NCI-H1092 treated with DMSO at 0.1 percent for 48 hours (cell line): ENCODE data around the gene SUSD4.

Experiments
- DNase-seq: peaks from one replicate; lab custom pipeline; 2025; lab: John Stamatoyannopoulos, UW

Gene SUSD4

GRCh38 chr1:223249854-223250631 lies 113.9 kb downstream of the SUSD4 start:
- no peak for DNase-seq

DNA sequence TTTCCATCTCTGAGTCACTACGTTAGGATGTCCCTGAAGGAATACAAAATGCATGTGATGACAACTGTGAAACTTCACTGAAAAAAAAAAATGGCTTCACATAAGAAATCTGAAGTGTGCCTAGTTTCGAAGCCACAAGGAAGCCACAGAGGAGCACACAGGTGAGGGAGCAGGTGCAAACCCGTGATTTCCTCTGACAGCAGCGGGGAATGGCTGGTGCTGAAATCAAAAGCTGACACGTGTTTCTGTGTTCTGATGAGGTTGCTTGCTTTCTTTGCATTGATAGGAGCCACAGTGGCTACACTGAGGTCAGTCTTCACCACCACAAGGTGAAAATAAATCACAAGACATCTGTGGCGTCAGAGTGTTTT lies 115.2 kb downstream of the SUSD4 start:
- DNase-seq, result no peak

DNA sequence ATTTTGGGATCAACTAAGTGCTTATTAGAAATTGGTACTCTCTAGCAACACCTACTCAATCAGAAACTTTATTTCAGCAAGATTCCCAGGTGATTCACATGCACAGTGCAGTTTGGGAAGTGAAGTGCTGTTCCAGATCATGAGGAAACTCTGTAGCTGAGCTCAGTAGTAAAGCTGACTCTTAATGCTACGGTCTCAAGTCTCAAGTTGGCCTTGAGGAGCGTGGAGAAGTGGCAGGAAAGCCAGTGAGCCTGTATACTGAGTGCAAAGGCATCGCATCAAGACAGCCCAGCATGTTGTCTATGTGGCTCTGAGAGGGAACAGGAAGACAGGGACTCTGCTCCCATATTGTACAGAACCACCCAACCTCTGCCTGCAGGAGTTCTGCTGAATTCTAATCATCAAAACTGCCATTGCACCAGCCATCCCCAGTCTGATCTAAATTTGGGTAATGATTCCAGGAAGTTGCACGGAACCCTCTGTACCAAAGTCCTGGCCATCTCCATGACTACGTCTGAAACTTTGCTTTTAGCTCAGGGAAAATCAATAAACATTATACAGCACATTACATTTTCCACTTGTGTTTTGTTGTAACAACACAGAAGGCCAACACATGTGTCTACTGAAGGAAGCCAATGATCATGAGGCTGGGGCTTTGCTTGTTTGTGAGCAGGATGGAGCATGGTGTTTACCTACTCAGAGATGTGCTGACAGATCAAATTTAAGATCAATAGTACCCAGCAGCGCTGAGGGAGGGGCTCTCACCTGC lies 115.8 kb downstream of the SUSD4 start:
- no peak for DNase-seq

DNA sequence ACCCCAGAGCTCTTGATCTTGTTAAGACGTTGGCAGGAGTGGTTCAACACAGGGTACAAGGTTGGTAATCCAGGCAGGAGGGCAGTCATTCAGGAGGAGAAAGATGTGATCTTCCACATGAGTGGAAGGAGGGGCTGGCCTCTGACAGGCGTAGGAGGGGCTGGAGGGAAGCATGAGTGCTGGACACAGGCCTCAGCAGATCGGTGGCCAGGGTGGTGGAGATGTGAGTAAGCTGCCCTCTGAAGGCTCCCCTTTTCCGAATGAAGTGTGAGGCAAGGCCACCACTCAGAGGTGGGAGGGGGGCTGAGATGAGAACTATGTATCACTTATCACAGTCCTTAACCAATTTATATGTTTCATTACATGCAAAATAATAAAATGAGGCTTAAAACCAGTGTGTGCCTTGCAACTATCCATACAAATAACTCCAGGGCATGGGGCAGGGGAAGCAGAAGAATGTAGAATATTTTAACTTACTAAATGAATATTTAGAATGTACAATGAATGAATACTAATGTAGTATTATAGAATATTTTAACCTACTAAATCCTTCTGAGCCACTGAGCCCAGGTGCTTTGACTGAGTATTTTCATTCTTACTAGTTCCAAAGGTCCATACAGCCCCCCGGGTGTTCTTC lies 117.4 kb downstream of the SUSD4 start:
- no peak for DNase-seq

GRCh38 chr1:223245983-223246382 lies 118.0 kb downstream of the SUSD4 start:
- no peak for DNase-seq

GRCh38 chr1:223245411-223245810 lies 118.6 kb downstream of the SUSD4 start:
- no peak for DNase-seq

- DNase-seq, result no peak
Measured at GRCh38 chr1:223244366-223245103, 119.4 kb downstream of the SUSD4 start.

GRCh38 chr1:223243441-223244050 lies 120.4 kb downstream of the SUSD4 start:
- no peak for DNase-seq

DNA sequence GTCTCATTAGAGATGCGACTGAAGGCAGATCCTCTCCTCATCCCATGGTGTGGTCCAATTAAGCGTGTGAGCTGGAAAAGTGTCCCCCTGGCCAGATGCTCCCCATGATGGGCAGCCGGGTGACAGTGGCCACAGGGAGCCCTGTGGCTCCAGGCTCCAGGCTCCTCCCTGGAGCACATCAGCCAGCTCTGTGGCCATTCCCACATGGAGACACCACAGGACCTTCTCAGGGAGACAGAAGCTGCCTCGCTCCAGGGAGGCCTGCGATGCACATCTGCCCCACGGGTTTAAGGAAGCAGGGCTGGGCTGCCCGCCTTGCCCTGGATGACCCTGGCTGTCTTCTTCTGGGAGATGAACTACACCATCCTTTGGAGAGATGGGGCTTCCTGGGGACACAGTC lies 121.0 kb downstream of the SUSD4 start:
- no peak for DNase-seq

DNA sequence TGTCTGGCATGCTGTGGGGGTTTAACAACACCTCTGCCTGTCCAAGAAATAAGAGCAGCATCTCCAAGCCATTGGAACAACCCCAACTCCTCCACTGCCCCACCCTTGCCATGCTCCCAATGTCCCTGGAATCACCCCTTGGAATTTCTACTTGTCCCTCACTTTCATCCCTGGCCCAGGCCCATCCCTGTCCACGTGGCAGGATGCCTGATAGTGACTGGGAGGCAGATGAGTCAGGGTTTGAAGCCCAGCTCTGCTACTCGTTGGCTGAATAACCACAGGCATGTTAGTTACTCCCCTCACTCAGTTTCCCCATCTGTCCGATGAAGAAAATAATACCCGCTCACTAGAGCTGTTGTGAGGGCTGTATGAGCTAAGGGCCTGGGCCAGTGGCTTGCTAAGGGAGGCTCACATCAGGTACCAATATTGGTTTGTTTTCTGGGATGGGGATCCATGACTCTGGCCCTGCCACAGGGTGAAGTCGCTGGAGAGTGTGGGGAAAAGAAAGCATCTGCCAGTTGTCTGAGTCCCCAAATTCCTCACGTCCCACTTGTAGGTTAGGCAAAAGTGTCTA lies 121.5 kb downstream of the SUSD4 start:
- no peak for DNase-seq

DNA sequence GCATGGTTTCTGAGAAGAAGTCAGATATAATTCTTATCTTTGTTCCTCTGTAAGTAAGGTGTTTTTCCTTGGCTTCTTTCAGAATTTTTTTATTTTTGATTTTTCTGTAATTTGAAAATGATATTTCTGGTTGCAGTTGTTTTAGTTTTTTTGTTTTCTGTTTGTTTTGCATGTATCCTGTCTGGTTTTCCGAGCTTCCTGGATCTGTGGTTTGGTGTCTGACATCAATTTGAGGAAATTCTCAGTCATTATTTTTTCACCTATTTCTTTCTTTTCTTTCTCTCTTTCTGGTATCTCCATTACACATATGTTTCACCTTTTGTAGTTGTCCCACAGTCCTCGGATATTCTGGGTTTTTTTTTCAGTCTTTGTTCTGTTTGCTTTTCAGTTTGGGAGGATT lies 123.9 kb downstream of the SUSD4 start:
- DNase-seq, result no peak

GRCh38 chr1:223235091-223235490 lies 128.9 kb downstream of the SUSD4 start:
- no peak for DNase-seq

DNA sequence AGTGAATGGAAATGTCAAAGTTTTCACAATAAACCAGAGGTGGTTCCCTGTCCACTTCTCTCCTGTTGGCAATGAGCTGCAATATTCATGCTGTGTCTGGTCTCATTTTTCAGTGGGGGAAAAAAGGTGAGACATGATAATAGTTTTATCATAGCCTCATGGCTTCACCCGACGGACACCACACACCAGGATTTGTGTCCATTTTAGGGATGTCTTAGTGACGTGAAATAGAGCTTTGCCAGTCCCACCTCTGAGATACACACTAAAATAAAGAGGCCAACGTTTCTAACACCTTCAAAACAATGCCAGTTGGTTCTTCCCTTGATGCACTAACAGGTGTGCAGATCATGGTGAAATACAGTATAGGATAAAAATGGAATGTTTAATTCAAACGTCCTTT lies 129.4 kb downstream of the SUSD4 start:
- no peak for DNase-seq

DNA sequence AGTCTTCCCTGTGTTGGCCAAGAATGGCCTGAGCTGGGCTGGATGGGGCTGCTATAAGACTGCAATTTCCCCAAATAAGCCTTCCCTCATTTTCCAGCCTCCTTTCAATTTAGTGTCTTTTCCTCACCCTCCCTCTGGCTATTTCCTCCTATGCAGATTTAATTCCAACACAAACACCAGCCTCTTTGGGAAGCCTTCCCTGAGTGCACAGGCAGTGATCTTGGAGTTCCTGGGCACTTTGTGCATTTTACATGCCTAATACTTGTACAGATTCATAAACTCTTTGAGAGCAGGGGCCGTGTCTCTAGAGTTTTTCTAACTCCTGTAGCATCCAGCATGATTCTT lies 129.8 kb downstream of the SUSD4 start:
- no peak for DNase-seq

GRCh38 chr1:223233410-223234169 lies 130.4 kb downstream of the SUSD4 start:
- DNase-seq, result no peak

GRCh38 chr1:223233019-223233409 lies 131.0 kb downstream of the SUSD4 start:
- DNase-seq, result no peak

DNA sequence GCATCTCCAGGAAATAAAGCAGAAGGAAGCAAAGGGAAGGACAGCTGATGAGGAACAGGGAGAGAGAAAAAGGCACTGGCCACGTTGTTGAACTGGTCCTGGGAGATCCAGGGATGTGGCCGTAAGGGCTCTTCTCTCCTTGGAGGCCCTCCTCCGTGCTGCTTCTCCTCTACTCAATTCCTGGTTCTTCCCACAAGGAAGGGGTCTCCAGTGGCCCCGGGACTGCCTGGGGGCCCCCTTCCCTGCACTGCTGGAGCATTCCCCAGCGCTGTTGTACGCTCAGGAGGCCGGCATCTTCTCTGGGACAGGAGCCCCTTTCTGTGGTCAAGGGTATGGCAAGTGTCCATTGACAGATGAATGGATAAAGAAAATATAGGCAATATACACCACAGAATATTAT lies 132.4 kb downstream of the SUSD4 start:
- no peak for DNase-seq

- no peak for DNase-seq
Measured at GRCh38 chr1:223231011-223231572, 132.9 kb downstream of the SUSD4 start.

DNA sequence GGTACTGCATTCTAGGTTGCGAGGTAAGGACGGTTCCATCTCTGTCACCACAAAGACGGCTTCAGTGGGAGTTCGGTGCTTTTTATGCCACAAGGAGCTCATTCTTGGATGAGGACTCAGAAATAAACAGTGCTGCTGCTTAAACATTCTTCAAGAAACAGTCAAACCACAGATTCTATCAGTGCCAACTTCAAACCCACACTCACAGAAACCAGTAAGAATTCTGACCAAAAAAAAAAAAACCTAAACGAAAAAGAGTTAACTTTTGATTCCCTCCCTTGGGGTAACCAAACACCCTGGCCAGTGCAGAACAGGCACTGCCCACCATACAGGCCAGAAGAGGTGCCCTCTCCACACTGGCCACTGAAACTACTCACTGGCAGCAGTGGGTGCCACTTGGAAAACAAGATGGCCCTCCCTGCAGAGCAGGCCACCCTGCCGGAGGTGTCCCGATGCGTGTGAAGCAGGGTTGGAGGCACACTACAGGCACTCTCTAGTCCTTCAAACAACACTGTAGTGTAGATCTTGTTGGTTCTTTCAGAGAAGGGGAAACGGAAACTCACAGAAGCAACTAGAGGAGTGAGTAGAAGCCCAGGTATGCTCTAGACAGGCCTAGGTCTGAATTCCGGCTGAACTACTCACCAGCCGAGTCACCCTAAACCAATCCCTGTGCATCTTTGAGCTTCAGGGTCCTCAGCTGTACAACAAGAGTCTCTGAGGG lies 133.7 kb downstream of the SUSD4 start:
- no peak for DNase-seq

- no peak for DNase-seq
Measured at GRCh38 chr1:223229756-223230155, 134.2 kb downstream of the SUSD4 start.
